WI38 (cell line): Measurements from ENCODE around the gene SEC24A.
"Not testable (repeated sequence)": the region's sequence is repeated elsewhere in the genome, so short reads cannot be mapped to it uniquely, and the experiment has no call there.

Source experiments
- H3K4me3 ChIP-seq: 2 replicates; pipeline ENCODE4 v1.5.1; 2011; ENCODE audit warnings: low read depth, mild to moderate bottlenecking, control low read depth, low read length
- TF ChIP-seq, protein P1 (sequence below): IDR thresholded peaks from 2 replicates; pipeline ENCODE4 v1.5.1; 2012; ENCODE audit warnings: low read depth, mild to moderate bottlenecking, control low read depth, low read length

SEC24A gene

GRCh38 chr5:134648425-134649162 lies at the start of gene SEC24A:
Gene SEC24A, plus strand, starts transcription at chr5:134648785. Its CDS starts 292 bp downstream, at chr5:134649077.
- peak within 1 kb of the TSS; percentile 99 for H3K4me3 ChIP-seq
- TF ChIP-seq, protein P1, sequence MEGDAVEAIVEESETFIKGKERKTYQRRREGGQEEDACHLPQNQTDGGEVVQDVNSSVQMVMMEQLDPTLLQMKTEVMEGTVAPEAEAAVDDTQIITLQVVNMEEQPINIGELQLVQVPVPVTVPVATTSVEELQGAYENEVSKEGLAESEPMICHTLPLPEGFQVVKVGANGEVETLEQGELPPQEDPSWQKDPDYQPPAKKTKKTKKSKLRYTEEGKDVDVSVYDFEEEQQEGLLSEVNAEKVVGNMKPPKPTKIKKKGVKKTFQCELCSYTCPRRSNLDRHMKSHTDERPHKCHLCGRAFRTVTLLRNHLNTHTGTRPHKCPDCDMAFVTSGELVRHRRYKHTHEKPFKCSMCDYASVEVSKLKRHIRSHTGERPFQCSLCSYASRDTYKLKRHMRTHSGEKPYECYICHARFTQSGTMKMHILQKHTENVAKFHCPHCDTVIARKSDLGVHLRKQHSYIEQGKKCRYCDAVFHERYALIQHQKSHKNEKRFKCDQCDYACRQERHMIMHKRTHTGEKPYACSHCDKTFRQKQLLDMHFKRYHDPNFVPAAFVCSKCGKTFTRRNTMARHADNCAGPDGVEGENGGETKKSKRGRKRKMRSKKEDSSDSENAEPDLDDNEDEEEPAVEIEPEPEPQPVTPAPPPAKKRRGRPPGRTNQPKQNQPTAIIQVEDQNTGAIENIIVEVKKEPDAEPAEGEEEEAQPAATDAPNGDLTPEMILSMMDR: no peak

- H3K4me3 ChIP-seq: not testable (repeated sequence)
Observed at GRCh38 chr5:134599820-134600219, 48.8 kb upstream of the SEC24A start.

DNA sequence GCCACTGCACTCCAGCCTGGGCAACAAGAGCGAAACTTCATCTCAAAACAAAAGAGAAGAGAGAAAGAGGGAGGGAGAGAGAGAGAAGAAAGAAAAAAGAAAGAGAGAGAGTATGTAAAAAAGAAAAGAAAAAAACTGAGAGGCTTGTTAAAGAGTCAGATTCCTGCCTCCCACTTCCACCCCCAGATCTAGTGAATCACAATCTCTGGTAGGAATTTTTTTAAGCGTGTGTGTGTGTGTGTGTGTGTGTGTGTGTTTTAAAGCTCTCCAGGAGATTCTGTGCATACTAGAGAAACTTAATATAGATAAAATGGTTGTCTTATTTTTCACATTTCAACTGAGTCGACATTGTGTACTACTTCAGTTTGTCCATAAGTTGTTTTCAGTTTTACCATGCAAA lies 48.0 kb upstream of the SEC24A start:
- TF ChIP-seq, protein P1: no peak
- H3K4me3 ChIP-seq: no peak overlapping the region

- no peak overlapping the region for H3K4me3 ChIP-seq
- TF ChIP-seq, protein P1: no peak
Observed at GRCh38 chr5:134603059-134603458, 45.5 kb upstream of the SEC24A start.

GRCh38 chr5:134604908-134605307 lies 43.7 kb upstream of the SEC24A start:
- TF ChIP-seq, protein P1: no peak
- no peak overlapping the region for H3K4me3 ChIP-seq

GRCh38 chr5:134606726-134607125 lies 41.9 kb upstream of the SEC24A start:
- TF ChIP-seq, protein P1: no peak
- no peak overlapping the region for H3K4me3 ChIP-seq

GRCh38 chr5:134608555-134608954 lies 40.0 kb upstream of the SEC24A start:
- TF ChIP-seq, protein P1: no peak
- no peak overlapping the region for H3K4me3 ChIP-seq
